B cell (primary cell): ENCODE measurements around the gene LMAN1L.

ENCODE experiments used
- EZH2 ChIP-seq: IDR thresholded peaks from 2 replicates; pipeline ENCODE4 v1.6.1; 2012; ENCODE audit warnings: borderline replicate concordance, low read depth, mild to moderate bottlenecking, moderate library complexity, low read length; ENCODE audit not compliant: insufficient read depth, poor library complexity, severe bottlenecking
- TF ChIP-seq, protein P1 (sequence below): fragments of 200-600 bp; IDR thresholded peaks from one replicate; pipeline ENCODE4 v1.8.0; 2022; ENCODE audit warnings: antibody characterized with exemption, mild to moderate bottlenecking

DNA sequence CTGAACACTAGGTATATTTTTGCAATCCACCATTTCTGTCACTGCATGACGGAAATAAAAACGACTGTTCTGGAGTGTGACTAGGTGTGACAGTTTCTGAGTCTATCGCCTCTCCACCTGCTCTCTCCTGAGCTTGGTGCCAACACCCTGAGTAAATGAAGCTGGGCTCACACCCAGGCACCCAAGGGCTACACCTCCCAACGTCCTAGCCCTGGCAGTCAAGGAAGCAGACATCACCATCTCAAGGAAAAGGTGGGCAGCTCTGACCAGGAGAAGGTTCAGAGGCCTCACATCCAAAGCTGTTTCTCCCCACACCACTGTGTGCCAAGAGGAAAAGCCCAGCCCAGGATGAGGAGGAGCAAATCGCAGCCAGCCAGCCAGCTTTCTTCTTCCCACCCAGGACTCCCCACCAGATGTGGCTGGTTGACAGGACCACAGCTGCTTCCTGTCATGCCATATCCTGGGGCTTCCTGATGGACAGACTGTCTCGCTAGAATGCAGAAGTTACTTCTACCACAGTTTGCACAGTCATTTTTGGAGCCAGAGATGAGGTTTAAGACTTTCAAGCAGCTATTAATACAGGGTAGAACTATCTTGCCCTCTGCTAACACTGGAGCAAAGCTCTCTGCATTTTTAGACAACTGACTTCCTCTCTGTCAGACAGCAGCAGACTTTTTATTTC, 57.2 kb downstream of the LMAN1L start:
- TF ChIP-seq, protein P1, sequence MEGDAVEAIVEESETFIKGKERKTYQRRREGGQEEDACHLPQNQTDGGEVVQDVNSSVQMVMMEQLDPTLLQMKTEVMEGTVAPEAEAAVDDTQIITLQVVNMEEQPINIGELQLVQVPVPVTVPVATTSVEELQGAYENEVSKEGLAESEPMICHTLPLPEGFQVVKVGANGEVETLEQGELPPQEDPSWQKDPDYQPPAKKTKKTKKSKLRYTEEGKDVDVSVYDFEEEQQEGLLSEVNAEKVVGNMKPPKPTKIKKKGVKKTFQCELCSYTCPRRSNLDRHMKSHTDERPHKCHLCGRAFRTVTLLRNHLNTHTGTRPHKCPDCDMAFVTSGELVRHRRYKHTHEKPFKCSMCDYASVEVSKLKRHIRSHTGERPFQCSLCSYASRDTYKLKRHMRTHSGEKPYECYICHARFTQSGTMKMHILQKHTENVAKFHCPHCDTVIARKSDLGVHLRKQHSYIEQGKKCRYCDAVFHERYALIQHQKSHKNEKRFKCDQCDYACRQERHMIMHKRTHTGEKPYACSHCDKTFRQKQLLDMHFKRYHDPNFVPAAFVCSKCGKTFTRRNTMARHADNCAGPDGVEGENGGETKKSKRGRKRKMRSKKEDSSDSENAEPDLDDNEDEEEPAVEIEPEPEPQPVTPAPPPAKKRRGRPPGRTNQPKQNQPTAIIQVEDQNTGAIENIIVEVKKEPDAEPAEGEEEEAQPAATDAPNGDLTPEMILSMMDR = no peak
- no peak for TF ChIP-seq EZH2
